GM23248 (cell line): ENCODE results near the gene SLC25A21. TPM values are rescaled to one million over a fixed set of nuclear protein-coding genes. Genes with fewer than 3 reads are reported as not detected.

Experiments used
- DNase-seq: peaks from one replicate; pipeline ENCODE4 v3.0.0-alpha.2; 2015
- H2AFZ ChIP-seq: fragments of 200-600 bp; sonication (generic); 2 replicates; pipeline ENCODE4 v1.6.1; 2016; ENCODE audit warnings: antibody characterized with exemption
- H3F3A ChIP-seq: fragments of 200-600 bp; sonication (generic); 2 replicates; pipeline ENCODE4 v1.6.1; 2016; ENCODE audit warnings: mild to moderate bottlenecking, antibody characterized with exemption, mixed run types; ENCODE audit not compliant: insufficient read depth
- H3K27ac ChIP-seq: fragments of 200-600 bp; sonication (generic); 2 replicates; pipeline ENCODE4 v1.5.1; 2016; ENCODE audit warnings: mild to moderate bottlenecking
- H3K27me3 ChIP-seq: fragments of 200-600 bp; sonication (generic); replicated peaks from 2 replicates; pipeline ENCODE4 v1.6.1; 2016; ENCODE audit warnings: mild to moderate bottlenecking; ENCODE audit not compliant: insufficient read depth
- H3K36me3 ChIP-seq: fragments of 200-600 bp; sonication (generic); 2 replicates; pipeline ENCODE4 v1.6.1; 2016; ENCODE audit warnings: low read depth, mild to moderate bottlenecking
- H3K4me1 ChIP-seq: fragments of 200-600 bp; sonication (generic); 2 replicates; pipeline ENCODE4 v1.6.1; 2016; ENCODE audit warnings: mild to moderate bottlenecking; ENCODE audit not compliant: insufficient read depth
- H3K4me2 ChIP-seq: fragments of 200-600 bp; sonication (generic); one replicate; pipeline ENCODE4 v1.6.1; 2016; ENCODE audit warnings: mild to moderate bottlenecking; ENCODE audit not compliant: unreplicated experiment
- H3K4me3 ChIP-seq: fragments of 200-600 bp; sonication (generic); 2 replicates; pipeline ENCODE4 v1.5.1; 2016; ENCODE audit warnings: mild to moderate bottlenecking
- H3K79me2 ChIP-seq: fragments of 200-600 bp; sonication (generic); 2 replicates; pipeline ENCODE4 v1.6.1; 2016; ENCODE audit warnings: mild to moderate bottlenecking; ENCODE audit not compliant: insufficient read depth
- H3K9ac ChIP-seq: fragments of 200-600 bp; sonication (generic); 2 replicates; pipeline ENCODE4 v1.6.1; 2016; ENCODE audit warnings: mild to moderate bottlenecking
- H3K9me2 ChIP-seq: fragments of 200-600 bp; sonication (generic); 2 replicates; pipeline ENCODE4 v1.6.1; 2016; ENCODE audit warnings: mixed run types, mild to moderate bottlenecking, moderate library complexity; ENCODE audit not compliant: insufficient read depth
- H3K9me3 ChIP-seq: fragments of 200-600 bp; sonication (generic); one replicate; pipeline ENCODE4 v1.6.1; 2017; ENCODE audit warnings: low read depth
- H4K20me1 ChIP-seq: fragments of 200-600 bp; sonication (generic); 2 replicates; pipeline ENCODE4 v1.6.0; 2016; ENCODE audit not compliant: insufficient read depth
- EZH2 ChIP-seq: fragments of 200-600 bp; sonication (generic); IDR thresholded peaks from 2 replicates; pipeline ENCODE4 v1.6.1; 2018; ENCODE audit warnings: antibody characterized with exemption, mild to moderate bottlenecking; ENCODE audit not compliant: insufficient read depth, poor library complexity, severe bottlenecking
- EZH2phosphoT487 ChIP-seq: fragments of 200-600 bp; sonication (generic); IDR thresholded peaks from 2 replicates; pipeline ENCODE4 v1.6.1; 2018; ENCODE audit warnings: antibody characterized with exemption, moderate library complexity, mild to moderate bottlenecking, low read depth; ENCODE audit not compliant: insufficient read depth
- WGBS, 2 experiments: methylation state at CpG; one replicate each; pipeline ENCODE4 v1.1.6; 2015 to 2017; ENCODE audit warnings: low lambda C conversion rate in 2 of 2, low coverage in 1 of 2; ENCODE audit errors: missing lambda C conversion rate in 2 of 2; 5-methylcytosine and 5-hydroxymethylcytosine counted together
- in situ Hi-C: fragments of 300-500 bp; cut with MboI; formaldehyde crosslinking; loops from 2 replicates; pipeline ENCODE4 v1.15.0; 2020
- polyA plus RNA-seq: library from polyadenylated mRNA; unstranded; fragments of >200 nt; fragmentation: Nextera tagmentation; extraction: Ambion mirVana; gene quantifications from 2 replicates; pipeline ENCODE4 v1.2.1, GENCODE V29; 2016
- total RNA-seq: library from RNA; depleted of rRNA; stranded (reverse); fragments of >200 nt; shearing (Covaris generic); gene quantifications from 2 replicates; pipeline ENCODE4 v1.2.3, GENCODE V29; 2014

Gene SLC25A21
- total and polyA plus RNA-seq, 2 experiments from 2014 or later: 0.26 TPM; not detected in 1

DNA sequence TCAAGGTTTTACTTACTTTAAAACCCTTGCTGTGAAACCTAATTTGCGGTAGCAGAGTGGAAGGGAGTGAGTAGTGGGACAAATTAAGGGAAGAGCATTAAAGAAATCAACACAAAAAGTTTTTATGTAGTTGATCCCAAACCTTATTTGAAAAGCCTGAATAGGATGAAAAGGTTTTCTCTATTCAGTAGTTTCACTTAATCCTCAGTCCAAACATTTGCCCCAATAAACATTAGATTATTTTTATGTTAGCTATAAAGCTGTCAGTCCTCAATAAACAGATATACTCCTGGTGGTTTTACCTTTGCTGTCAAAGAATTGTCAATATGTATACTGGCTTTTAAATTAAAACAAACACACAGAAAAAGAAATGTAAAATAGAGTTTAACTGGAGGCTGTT, 374.8 kb downstream of the SLC25A21 start:
- no peaks in the 10 kb centered on the region for H3K4me1 ChIP-seq
- in situ Hi-C loops: no loop called here
- H3K27ac ChIP-seq: no peak overlapping the region
- DNase-seq: no peak
- H3K36me3 ChIP-seq: no peaks in the 10 kb centered on the region
- no peaks in the 10 kb centered on the region for H3K79me2 ChIP-seq
- no peaks in the 10 kb centered on the region for H4K20me1 ChIP-seq
- H3K27me3 ChIP-seq: no peaks in the 10 kb centered on the region
- WGBS, 2 experiments: 66 to 89% methylated on average over 1 of the region's 1 CpG
- H3K9me3 ChIP-seq: no peaks in the 10 kb centered on the region
- H3K9ac ChIP-seq: no peak overlapping the region
- no peaks in the 10 kb centered on the region for H3K9me2 ChIP-seq
- H3K4me2 ChIP-seq: no peak overlapping the region
- no peak overlapping the region for H3K4me3 ChIP-seq
- TF ChIP-seq EZH2 (no peak), EZH2phosphoT487 (no peak)
- H2AFZ ChIP-seq: no peak overlapping the region
- H3F3A ChIP-seq: no peaks in the 10 kb centered on the region

DNA sequence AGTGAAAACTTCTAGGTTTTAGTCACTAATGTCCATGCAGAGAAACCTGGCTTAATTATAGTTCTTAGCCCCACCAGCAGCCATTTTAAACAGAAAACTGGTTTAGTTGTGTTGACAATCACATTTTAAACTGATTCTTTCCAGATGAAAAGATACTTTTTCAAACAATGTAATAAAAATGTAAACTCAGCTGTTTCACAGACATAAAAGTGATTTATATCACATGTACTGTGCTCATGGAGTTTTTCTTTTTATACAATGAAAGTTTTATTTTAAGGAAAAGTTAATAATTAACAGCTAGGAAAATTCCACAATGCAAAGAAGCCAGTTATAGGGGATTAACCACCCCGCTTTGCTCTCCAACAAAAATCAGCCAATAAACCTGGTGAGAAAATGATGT, 381.0 kb downstream of the SLC25A21 start:
- Histone ChIP-seq H3F3A (no peaks in the 10 kb centered on the region), H3K9me2 (no peaks in the 10 kb centered on the region), H3K79me2 (no peaks in the 10 kb centered on the region), H2AFZ (no peak overlapping the region), H3K4me3 (no peak overlapping the region), H3K36me3 (no peaks in the 10 kb centered on the region), H3K4me1 (no peaks in the 10 kb centered on the region), H3K27ac (no peak overlapping the region), H3K9ac (no peak overlapping the region), H3K9me3 (no peaks in the 10 kb centered on the region), H3K27me3 (no peaks in the 10 kb centered on the region), H3K4me2 (no peak overlapping the region), H4K20me1 (no peaks in the 10 kb centered on the region)
- WGBS, 2 experiments: 71 to 86% methylated on average over 1 of the region's 1 CpG
- no peak for TF ChIP-seq EZH2phosphoT487
- no peak for DNase-seq
- in situ Hi-C loops: no loop called here

DNA sequence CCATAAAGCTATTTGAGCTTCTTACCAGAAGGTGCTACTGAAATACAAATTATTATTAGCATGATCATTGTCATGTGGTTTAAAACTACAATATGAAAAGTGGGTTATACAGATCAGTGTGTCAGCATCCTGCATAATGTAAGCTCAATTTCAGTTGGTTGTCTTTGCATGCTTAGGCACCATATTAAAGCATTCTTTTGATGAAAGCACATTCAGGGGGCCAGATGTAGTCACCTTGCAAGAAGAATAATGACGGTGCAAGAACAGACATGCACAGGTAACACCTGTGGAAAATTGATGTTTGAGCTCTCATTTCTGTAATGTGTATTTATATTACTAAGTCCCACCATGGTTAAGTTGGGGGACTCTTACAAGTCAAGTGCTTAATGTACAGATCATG, 386.9 kb downstream of the SLC25A21 start:
- H3K27me3 ChIP-seq: no peaks in the 10 kb centered on the region
- H3K4me2 ChIP-seq: no peak overlapping the region
- no peaks in the 10 kb centered on the region for H3K36me3 ChIP-seq
- in situ Hi-C loops: no loop called here
- no peak overlapping the region for H3K4me3 ChIP-seq
- no peaks in the 10 kb centered on the region for H3K9me2 ChIP-seq
- no peaks in the 10 kb centered on the region for H3K4me1 ChIP-seq
- TF ChIP-seq EZH2phosphoT487: no peak
- no peak for TF ChIP-seq EZH2
- no peaks in the 10 kb centered on the region for H3F3A ChIP-seq
- no peaks in the 10 kb centered on the region for H3K79me2 ChIP-seq
- no peak for DNase-seq
- WGBS, 2 experiments: 87 to 89% methylated on average over 1 of the region's 1 CpG
- H2AFZ ChIP-seq: no peak overlapping the region
- no peak overlapping the region for H3K9ac ChIP-seq
- no peaks in the 10 kb centered on the region for H3K9me3 ChIP-seq
- H3K27ac ChIP-seq: no peak overlapping the region
- H4K20me1 ChIP-seq: no peaks in the 10 kb centered on the region

DNA sequence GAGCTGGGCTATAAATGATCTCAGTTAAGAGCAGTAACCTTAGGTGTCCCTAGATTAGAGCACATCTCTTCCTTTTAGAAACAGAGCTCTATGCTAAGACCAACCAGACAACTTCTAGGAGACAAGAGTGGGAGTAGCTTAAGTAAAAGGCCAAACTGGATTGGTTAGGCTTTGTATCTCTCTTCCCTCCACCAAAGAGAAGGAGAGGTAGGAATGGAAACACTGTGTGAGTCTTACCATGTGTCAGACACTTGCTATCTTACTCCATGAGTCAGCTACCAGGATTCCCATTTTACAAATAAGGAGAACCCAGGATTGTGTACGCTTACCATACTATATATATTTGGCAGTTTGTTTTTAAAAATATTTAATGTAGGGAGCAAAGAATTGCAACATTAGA, 387.9 kb downstream of the SLC25A21 start:
- H3K9ac ChIP-seq: no peak overlapping the region
- H3K36me3 ChIP-seq: no peaks in the 10 kb centered on the region
- TF ChIP-seq EZH2 (no peak), EZH2phosphoT487 (no peak)
- H3F3A ChIP-seq: no peaks in the 10 kb centered on the region
- no peak overlapping the region for H3K4me3 ChIP-seq
- no peak for DNase-seq
- no peaks in the 10 kb centered on the region for H3K79me2 ChIP-seq
- no peaks in the 10 kb centered on the region for H4K20me1 ChIP-seq
- H3K27me3 ChIP-seq: no peaks in the 10 kb centered on the region
- no peak overlapping the region for H3K27ac ChIP-seq
- H3K9me2 ChIP-seq: no peaks in the 10 kb centered on the region
- H3K9me3 ChIP-seq: no peaks in the 10 kb centered on the region
- H2AFZ ChIP-seq: no peak overlapping the region
- WGBS, 2 experiments: 79 to 80% methylated on average over 1 of the region's 1 CpG
- in situ Hi-C loops: no loop called here
- no peaks in the 10 kb centered on the region for H3K4me1 ChIP-seq
- H3K4me2 ChIP-seq: no peak overlapping the region

DNA sequence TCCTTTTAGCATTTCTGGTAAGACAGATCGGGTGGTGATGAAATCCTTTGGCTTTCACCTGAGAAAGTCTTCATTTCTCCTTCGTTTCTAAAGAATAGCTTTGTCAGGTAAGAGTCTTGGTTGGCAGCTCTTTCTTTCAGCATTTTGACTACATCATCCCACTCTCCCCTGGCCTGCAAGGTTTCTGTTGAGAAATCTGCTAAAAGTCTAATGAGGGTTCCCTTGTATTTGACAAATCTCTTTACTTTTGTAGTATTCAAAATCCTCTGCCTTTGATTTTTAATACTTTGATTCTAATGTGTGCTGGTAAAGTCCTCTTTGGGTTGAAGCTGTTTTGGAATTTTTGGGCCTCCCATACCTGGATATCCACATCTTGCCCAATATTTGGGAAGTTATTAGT, 390.5 kb downstream of the SLC25A21 start:
- Histone ChIP-seq H3K4me2 (no peak overlapping the region), H3K27me3 (no peaks in the 10 kb centered on the region; the same call in 1 of the 2 replicates), H4K20me1 (no peaks in the 10 kb centered on the region), H3K36me3 (no peaks in the 10 kb centered on the region), H3K4me1 (no peaks in the 10 kb centered on the region), H3K9me3 (no peaks in the 10 kb centered on the region), H3K27ac (no peak overlapping the region), H3K9me2 (no peaks in the 10 kb centered on the region), H2AFZ (no peak overlapping the region), H3F3A (no peaks in the 10 kb centered on the region), H3K79me2 (no peaks in the 10 kb centered on the region), H3K4me3 (no peak overlapping the region), H3K9ac (no peak overlapping the region)
- no peak for TF ChIP-seq EZH2phosphoT487
- TF ChIP-seq EZH2: no peak
- DNase-seq: no peak
- WGBS, 2 experiments: 39 to 42% methylated on average over 2 of the region's 2 CpGs
- in situ Hi-C loops: no loop called here
